IMR-90 (cell line): Measurements from ENCODE around the gene CCM2. TPM values are rescaled to one million over a fixed set of nuclear protein-coding genes. Genes with fewer than 3 reads are reported as not detected.
A peak's percentile ranks its signal among the peaks of the same experiment; 100 is the strongest.

ENCODE experiments used
- ATAC-seq: fragments of 200-7000 bp; cut with Tn5 transposase; 2 replicates; pipeline ENCODE4 v1.9.1; 2020; ENCODE audit warnings: low read depth, mild to moderate bottlenecking, moderate library complexity
- BruUV-seq: library from RNA; stranded (reverse); fragments of 400-500 nt; replicated peaks from 2 replicates; lab custom pipeline; 2021; lab: Mats Ljungman, UMichigan
- CTCF ChIA-PET: fragments of 300-600 bp; formaldehyde crosslinking; extraction: SDS; loops from one replicate; lab custom pipeline; 2021; ENCODE audit warnings: antibody characterized with exemption; lab: Yijun Ruan, JAX
- POLR2A ChIA-PET: fragments of 300-600 bp; sonication (Branson Sonifier 250); formaldehyde crosslinking; loops from one replicate; lab custom pipeline; 2022; ENCODE audit warnings: antibody characterized with exemption; ENCODE audit not compliant: unreplicated experiment; lab: Charles Lee
- DNase-seq: peaks from one replicate; pipeline ENCODE4 v3.0.0; 2013
- H2AFZ ChIP-seq: replicated peaks from 2 replicates; pipeline ENCODE3; 2013; ENCODE audit warnings: low read length, mild to moderate bottlenecking; ENCODE audit not compliant: poor library complexity
- H2AK5ac ChIP-seq: 2 replicates; pipeline ENCODE4 v1.6.1; 2013; ENCODE audit warnings: low read depth, low read length, inconsistent platforms
- H2AK9ac ChIP-seq: replicated peaks from 2 replicates; pipeline ENCODE3; 2013; ENCODE audit warnings: mild to moderate bottlenecking, low read depth, low read length, moderate library complexity; ENCODE audit not compliant: poor library complexity
- H2BK120ac ChIP-seq: 2 replicates; pipeline ENCODE4 v1.6.1; 2013; ENCODE audit warnings: low read depth, low read length, inconsistent platforms
- H2BK15ac ChIP-seq: 3 replicates; pipeline ENCODE4 v1.6.1; 2013; ENCODE audit warnings: low read depth, low read length, inconsistent platforms
- H2BK20ac ChIP-seq: 2 replicates; pipeline ENCODE4 v1.6.1; 2013; ENCODE audit warnings: low read depth, mild to moderate bottlenecking, inconsistent platforms, low read length, moderate library complexity
- H2BK5ac ChIP-seq: 2 replicates; pipeline ENCODE4 v1.6.1; 2013; ENCODE audit warnings: mild to moderate bottlenecking, low read depth, low read length, inconsistent platforms; ENCODE audit not compliant: poor library complexity, severe bottlenecking
- H3K14ac ChIP-seq: replicated peaks from 2 replicates; pipeline ENCODE4 v1.6.1; 2013; ENCODE audit warnings: low read depth, low read length, inconsistent platforms
- H3K18ac ChIP-seq: 2 replicates; pipeline ENCODE4 v1.6.1; 2013; ENCODE audit warnings: low read depth, low read length, control low read depth
- H3K23ac ChIP-seq: 2 replicates; pipeline ENCODE4 v1.6.1; 2013; ENCODE audit warnings: low read depth, low read length, inconsistent platforms
- H3K27ac ChIP-seq: 2 replicates; pipeline ENCODE4 v1.5.1; 2013; ENCODE audit warnings: mild to moderate bottlenecking, control low read depth, low read length; ENCODE audit not compliant: insufficient read depth
- H3K27me3 ChIP-seq: 2 replicates; pipeline ENCODE4 v1.6.1; 2013; ENCODE audit warnings: low read length; ENCODE audit not compliant: control insufficient read depth, insufficient read depth
- H3K36me3 ChIP-seq: 2 replicates; pipeline ENCODE4 v1.6.1; 2013; ENCODE audit warnings: low read length, mixed read lengths; ENCODE audit not compliant: control insufficient read depth, insufficient read depth
- H3K4ac ChIP-seq: 2 replicates; pipeline ENCODE4 v1.6.1; 2013; ENCODE audit warnings: low read depth, low read length, inconsistent platforms
- H3K4me1 ChIP-seq: 2 replicates; pipeline ENCODE4 v1.6.1; 2013; ENCODE audit warnings: low read length, mixed read lengths; ENCODE audit not compliant: control insufficient read depth, insufficient read depth
- H3K4me2 ChIP-seq: 2 replicates; pipeline ENCODE4 v1.6.1; 2013; ENCODE audit warnings: low read depth, mild to moderate bottlenecking, control low read depth, low read length, moderate library complexity
- H3K4me3 ChIP-seq: 2 replicates; pipeline ENCODE4 v1.5.1; 2013; ENCODE audit warnings: low read depth, mild to moderate bottlenecking, control low read depth, low read length, moderate library complexity; ENCODE audit not compliant: insufficient read depth
- H3K56ac ChIP-seq: 2 replicates; pipeline ENCODE4 v1.6.1; 2013; ENCODE audit warnings: low read length, inconsistent platforms; ENCODE audit not compliant: insufficient read depth; ENCODE audit errors: extremely low read depth
- H3K79me1 ChIP-seq, 2 experiments: 2 replicates each; pipeline ENCODE4 v1.6.1; 2013; ENCODE audit warnings: low read length in 2 of 2, inconsistent platforms in 1 of 2, low read depth in 1 of 2
- H3K9ac ChIP-seq: 2 replicates; pipeline ENCODE4 v1.6.1; 2013; ENCODE audit warnings: low read depth, low read length, control low read depth
- H3K9me1 ChIP-seq: 2 replicates; pipeline ENCODE4 v1.6.1; 2013; ENCODE audit warnings: low read length, inconsistent platforms; ENCODE audit not compliant: insufficient read depth
- H3K9me3 ChIP-seq: 2 replicates; pipeline ENCODE4 v1.6.1; 2013; ENCODE audit warnings: low read length; ENCODE audit not compliant: control insufficient read depth, insufficient read depth
- H4K20me1 ChIP-seq: 2 replicates; pipeline ENCODE4 v1.6.1; 2013; ENCODE audit warnings: low read length, inconsistent platforms; ENCODE audit not compliant: insufficient read depth
- H4K5ac ChIP-seq: 2 replicates; pipeline ENCODE4 v1.6.1; 2013; ENCODE audit warnings: mild to moderate bottlenecking, low read depth, low read length, control low read depth
- H4K8ac ChIP-seq, 2 experiments: 2 replicates each; pipeline ENCODE4 v1.6.1; 2013; ENCODE audit warnings: low read depth in 2 of 2, low read length in 2 of 2, control low read depth in 1 of 2, inconsistent platforms in 1 of 2
- H4K91ac ChIP-seq: 2 replicates; pipeline ENCODE4 v1.6.1; 2013; ENCODE audit warnings: low read depth, low read length, inconsistent platforms; ENCODE audit not compliant: insufficient read depth
- CEBPB ChIP-seq: IDR thresholded peaks from 2 replicates; pipeline ENCODE4 v1.6.1; 2012; ENCODE audit warnings: low read depth, low read length, improper control_type of control experiment
- RFX5 ChIP-seq: IDR thresholded peaks from 2 replicates; pipeline ENCODE4 v1.8.0; 2012; ENCODE audit warnings: low read depth, mild to moderate bottlenecking, low read length, moderate library complexity
- WGBS, 2 experiments: methylation state at CpG; one replicate each; pipeline versions ENCODE4 v1.1.5 to v1.1.7; 2013; ENCODE audit warnings: missing lambda C conversion rate in 2 of 2; ENCODE audit not compliant: insufficient read length in 1 of 2; ENCODE audit errors: extremely low coverage in 2 of 2; 5-methylcytosine and 5-hydroxymethylcytosine counted together
- dilution Hi-C: fragments of 300-500 bp; cut with HindIII; formaldehyde crosslinking; loops from one replicate; pipeline ENCODE4 v1.14.3; 2018; ENCODE audit warnings: low sequenced_read_pairs; ENCODE audit not compliant: unreplicated experiment
- in situ Hi-C: fragments of 300-500 bp; cut with MboI; formaldehyde crosslinking; loops from 3 replicates; pipeline ENCODE4 v1.14.3; 2019; ENCODE audit warnings: low sequenced_read_pairs, inconsistent platforms, mixed read lengths
- intact Hi-C: fragments of 100-400 bp; cut with micrococcal nuclease; formaldehyde crosslinking; loops from 2 replicates; pipeline ENCODE4 v1.10.0; 2022
- polyA plus RNA-seq, 3 experiments: library from polyadenylated mRNA; depleted of rRNA; stranded (reverse); fragments of >200 nt; gene quantifications; 2 replicates each; pipeline ENCODE4 v1.2.3, GENCODE V29; 2012; ENCODE audit warnings: low replicate concordance in 1 of 3
- total RNA-seq: library from RNA; depleted of rRNA; stranded (reverse); fragments of >200 nt; gene quantifications from 2 replicates; pipeline ENCODE4 v1.2.3, GENCODE V29; 2012

The CCM2 gene
- total and polyA plus RNA-seq, 2 of the 4 experiments (the other 2 are of a cell fraction), result 65.2 to 78.5 TPM

GRCh38 chr7:45033261-45033930 is 33.4 kb downstream of the CCM2 start:
- H3K4me1 ChIP-seq, result peaks cover 9% of the 10 kb centered on the region
- peak overlapping the region in 1 of 2 experiments; percentile 49; a peak in 1 of 4 replicates for H4K8ac ChIP-seq
- peak overlapping the region; percentile 16 for H3K14ac ChIP-seq
- in situ Hi-C loops (no loop called here), dilution Hi-C loops (loop anchor here (10.0 kb wide), 1 partner anchor 61 kb away; no protein-coding TSS in a partner anchor), intact Hi-C loops (no loop called here)
- peaks cover 60% of the 10 kb centered on the region for H4K20me1 ChIP-seq
- H4K5ac ChIP-seq, result no peak overlapping the region
- no peaks in the 10 kb centered on the region for H3K27me3 ChIP-seq
- H2BK5ac ChIP-seq, result peak overlapping the region; percentile 15
- no CpG with 5 or more reads among the region's 1 CpG for WGBS, 2 experiments
- H3K18ac ChIP-seq, result peak overlapping the region; percentile 52; the same call in 1 of the 2 replicates
- H2AK9ac ChIP-seq, result no peak overlapping the region
- no peak overlapping the region for H3K56ac ChIP-seq
- H2AFZ ChIP-seq, result no peak overlapping the region
- ChIA-PET POLR2A (no interaction called here), CTCF (no interaction called here)
- no peak overlapping the region for H2AK5ac ChIP-seq
- H3K23ac ChIP-seq, result peak overlapping the region; percentile 62
- no peak overlapping the region for H2BK15ac ChIP-seq
- H3K9me3 ChIP-seq, result no peaks in the 10 kb centered on the region
- H3K36me3 ChIP-seq, result peaks cover 3% of the 10 kb centered on the region; the same call in 1 of the 2 replicates
- peaks cover 27% of the 10 kb centered on the region for H3K9me1 ChIP-seq
- H4K91ac ChIP-seq, result no peak overlapping the region
- peaks cover 46 to 83% of the 10 kb centered on the region in 2 experiments for H3K79me1 ChIP-seq
- BruUV-seq, result no TSS peak
- peak; percentile 55 for DNase-seq
- peak overlapping the region; percentile 26; the same call in 1 of the 2 replicates for H3K27ac ChIP-seq
- ATAC-seq, result peak; percentile 58
- TF ChIP-seq CEBPB (0 out of 2 replicates have a peak, but pooled peaks have one; percentile 5), RFX5 (no peak)
- no peak overlapping the region for H2BK20ac ChIP-seq
- peak overlapping the region; percentile 13; the same call in 1 of the 2 replicates for H3K4ac ChIP-seq
- no peak overlapping the region; the same call in 1 of the 2 replicates for H3K4me2 ChIP-seq
- no peak overlapping the region for H2BK120ac ChIP-seq
- no peak overlapping the region for H3K4me3 ChIP-seq
- no peak overlapping the region for H3K9ac ChIP-seq
